KOPT-K1 (cell line): Measurements from ENCODE around the gene KRT8.
"Not testable (repeated sequence)": the region's sequence is repeated elsewhere in the genome, so short reads cannot be mapped to it uniquely, and the experiment has no call there.

ENCODE experiments used
- H3K27ac ChIP-seq: fragments of 200-600 bp; sonication (generic); 2 replicates; pipeline ENCODE4 v1.5.1; 2016; ENCODE audit warnings: antibody characterized with exemption, mild to moderate bottlenecking, low read depth, low read length; ENCODE audit not compliant: poor library complexity, severe bottlenecking
- H3K36me3 ChIP-seq: fragments of 200-600 bp; sonication (generic); 2 replicates; pipeline ENCODE4 v1.5.1; 2017; ENCODE audit warnings: antibody characterized with exemption, mild to moderate bottlenecking, low read length, moderate library complexity; ENCODE audit not compliant: insufficient read depth
- H3K9me3 ChIP-seq: fragments of 200-600 bp; sonication (generic); 2 replicates; pipeline ENCODE4 v1.5.1; 2017; ENCODE audit warnings: antibody characterized with exemption, low read length, mild to moderate bottlenecking; ENCODE audit not compliant: insufficient read depth, poor library complexity, severe bottlenecking

The KRT8 gene

DNA sequence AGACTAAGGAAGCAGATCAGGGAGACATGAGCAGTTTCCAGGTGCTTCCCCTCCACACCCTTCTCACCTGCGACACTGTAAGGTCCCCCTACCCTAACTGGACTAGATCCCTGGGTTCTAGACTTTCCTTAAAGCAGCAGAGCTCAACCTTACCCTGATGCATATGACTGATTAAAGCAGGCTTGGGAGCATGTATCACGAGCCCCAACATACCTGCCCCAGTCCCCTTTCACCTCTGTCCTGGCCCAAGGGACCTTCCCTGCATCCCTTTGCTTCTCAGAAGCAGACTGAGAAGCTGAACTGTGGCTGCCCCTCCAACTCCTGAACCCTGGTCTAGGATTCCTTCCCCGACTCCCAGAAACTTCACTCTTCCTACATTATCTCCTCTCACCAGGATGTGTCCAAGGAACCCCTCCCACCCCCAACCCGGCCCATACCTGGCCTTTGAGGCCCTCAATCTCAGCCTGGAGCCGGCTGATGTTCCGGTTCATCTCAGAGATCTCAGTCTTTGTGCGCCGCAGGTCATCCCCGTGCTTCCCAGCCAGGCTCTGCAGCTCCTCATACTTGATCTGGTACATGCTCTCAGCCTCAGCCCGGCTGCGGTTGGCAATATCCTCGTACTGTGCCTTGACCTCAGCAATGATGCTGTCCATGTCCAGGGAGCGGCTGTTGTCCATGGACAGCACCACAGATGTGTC, 5.4 kb downstream of the KRT8 start:
- Histone ChIP-seq H3K27ac (no peak overlapping the region), H3K9me3 (no peaks in the 10 kb centered on the region), H3K36me3 (no peaks in the 10 kb centered on the region)

DNA sequence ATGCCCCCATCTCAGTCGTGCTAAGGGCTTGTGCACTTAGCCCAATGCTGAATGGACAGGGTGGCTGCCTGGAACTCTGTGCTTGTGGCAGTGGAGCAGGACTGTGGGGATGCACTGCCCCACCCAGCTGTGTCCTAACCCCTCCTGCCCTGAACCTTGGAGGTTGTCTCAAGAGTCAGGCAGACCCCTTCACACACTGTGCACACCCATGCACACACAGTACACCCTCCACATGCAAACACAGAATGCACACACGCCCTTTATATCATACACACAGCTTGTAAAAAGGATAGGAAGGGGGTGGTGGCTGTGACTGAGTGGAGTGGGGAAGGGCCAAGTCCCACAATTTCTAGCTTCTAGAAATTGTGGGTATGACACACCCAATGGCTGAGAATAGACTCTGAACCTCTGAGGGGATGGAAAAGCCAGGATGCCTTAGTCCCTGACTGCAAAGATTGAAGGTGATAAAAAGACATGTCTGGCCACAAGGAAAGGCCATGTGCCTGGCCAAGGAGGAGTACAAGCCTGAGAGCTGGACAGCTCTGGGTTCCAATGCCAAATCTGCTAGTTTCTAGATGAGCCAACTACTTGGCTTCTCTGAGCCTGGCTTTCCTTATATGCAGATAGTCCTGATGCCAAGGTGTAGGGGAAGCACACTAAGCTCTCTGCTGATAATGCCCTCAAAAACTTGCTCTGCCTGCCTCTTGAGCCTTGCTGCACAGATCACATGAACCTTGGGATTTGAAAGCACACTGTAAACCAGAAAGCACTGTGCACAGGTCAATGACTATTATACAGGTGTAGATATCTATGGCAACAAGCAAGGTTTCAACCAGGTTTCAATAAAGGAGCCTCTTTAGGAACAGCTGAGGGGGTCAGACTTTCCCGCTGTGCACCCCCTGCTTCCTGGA, 8.4 kb downstream of the KRT8 start:
- Histone ChIP-seq H3K27ac (no peak overlapping the region), H3K36me3 (no peaks in the 10 kb centered on the region), H3K9me3 (peaks cover 5% of the 10 kb centered on the region)

DNA sequence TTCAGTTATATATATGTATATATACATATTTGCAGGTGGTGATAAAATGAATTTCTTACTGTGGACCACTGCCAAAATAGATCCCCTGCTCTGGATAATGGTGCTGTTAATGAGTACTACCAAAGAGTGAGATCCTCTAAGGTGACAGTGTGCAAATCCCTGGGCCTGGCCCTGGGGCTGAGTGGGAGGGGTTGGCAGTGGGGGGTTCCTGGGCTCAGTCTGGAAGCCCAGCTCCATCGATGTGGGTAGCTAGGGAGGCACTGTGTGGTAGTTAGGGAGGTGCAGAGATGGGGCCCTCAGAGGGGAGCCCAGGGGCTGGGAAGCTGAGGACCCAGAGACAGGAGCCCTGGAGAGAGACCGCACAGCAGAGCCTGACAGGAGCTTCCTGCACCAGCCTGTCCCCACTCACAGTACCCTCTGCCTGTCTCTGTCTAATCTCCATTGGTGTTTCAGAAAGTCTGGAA, 9.1 kb downstream of the KRT8 start:
- Histone ChIP-seq H3K9me3 (peaks cover 5% of the 10 kb centered on the region), H3K27ac (no peak overlapping the region), H3K36me3 (no peaks in the 10 kb centered on the region)

DNA sequence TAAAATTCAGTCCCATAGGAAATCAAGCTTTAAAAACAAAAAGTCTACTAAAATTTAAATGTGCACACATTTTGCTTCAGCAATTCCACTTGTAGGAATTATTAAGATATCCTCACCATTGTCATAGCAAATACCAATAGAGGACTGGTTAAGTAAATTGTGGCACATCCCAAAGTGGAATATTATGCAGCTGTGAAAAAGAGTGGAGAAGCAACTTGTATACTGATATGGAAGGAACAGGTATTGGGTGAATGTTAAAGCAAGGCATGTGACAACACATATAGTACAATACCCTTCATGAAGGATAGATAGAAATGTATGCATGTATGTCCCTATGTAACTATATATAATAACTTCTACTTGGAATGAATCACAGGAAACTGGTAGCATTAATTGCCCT, 11.9 kb downstream of the KRT8 start:
- H3K9me3 ChIP-seq: peaks cover 5% of the 10 kb centered on the region
- no peak overlapping the region for H3K27ac ChIP-seq
- no peaks in the 10 kb centered on the region for H3K36me3 ChIP-seq

DNA sequence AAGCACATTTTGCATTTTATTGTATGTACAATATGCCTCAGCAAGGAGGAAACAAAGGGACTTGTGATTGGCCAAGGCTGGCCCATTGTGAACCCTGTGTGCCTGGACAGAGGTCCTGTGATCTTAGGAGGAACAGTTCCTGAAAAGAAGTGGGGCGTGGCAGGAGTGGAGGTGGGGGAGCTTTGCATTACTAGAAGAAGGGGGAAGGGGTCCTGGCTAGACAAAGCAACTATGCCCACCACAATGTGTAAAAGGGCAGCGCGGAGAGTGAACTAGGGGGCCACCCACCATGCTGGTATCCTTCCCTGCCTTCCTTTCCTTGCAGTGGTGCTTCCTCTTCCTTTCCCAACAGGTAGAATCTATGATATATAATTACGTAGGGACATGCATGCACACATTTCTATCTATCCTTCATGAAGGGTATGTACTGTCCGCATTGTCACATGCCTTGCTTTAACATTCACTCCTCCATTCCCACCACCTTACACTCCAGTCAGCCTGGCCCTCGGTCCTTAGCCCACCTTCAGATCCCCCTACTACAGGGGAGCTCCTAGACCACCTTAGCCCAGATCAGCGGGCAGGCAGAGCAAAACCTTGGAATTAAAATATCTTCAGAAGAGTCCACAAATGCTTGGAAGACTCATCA, 12.5 kb downstream of the KRT8 start:
- no peak overlapping the region for H3K27ac ChIP-seq

DNA sequence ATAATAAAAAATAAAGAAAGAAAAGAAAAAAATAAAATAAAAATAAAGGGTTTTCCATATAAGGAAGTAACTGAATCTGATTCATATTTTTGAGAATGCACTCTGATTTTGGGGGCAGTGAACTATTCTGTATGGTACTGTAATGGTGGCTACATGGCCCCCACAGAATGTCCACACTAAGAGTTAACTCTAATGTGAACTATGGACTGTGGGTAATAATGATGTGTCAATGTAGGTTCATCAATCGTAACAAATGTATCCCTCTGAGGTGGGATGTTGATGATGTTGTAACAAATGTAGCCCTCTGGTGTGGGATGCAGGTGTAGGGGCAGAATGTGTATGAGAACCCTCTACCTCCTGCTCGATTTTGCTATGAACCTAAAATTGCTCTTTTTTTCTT, 13.8 kb downstream of the KRT8 start:
- H3K9me3 ChIP-seq: peaks cover 5% of the 10 kb centered on the region
- H3K36me3 ChIP-seq: no peaks in the 10 kb centered on the region
- no peak overlapping the region for H3K27ac ChIP-seq

More for the DNA sequence above, 12.5 kb downstream of the KRT8 start:
- no peaks in the 10 kb centered on the region for H3K36me3 ChIP-seq
- peaks cover 5% of the 10 kb centered on the region for H3K9me3 ChIP-seq

DNA sequence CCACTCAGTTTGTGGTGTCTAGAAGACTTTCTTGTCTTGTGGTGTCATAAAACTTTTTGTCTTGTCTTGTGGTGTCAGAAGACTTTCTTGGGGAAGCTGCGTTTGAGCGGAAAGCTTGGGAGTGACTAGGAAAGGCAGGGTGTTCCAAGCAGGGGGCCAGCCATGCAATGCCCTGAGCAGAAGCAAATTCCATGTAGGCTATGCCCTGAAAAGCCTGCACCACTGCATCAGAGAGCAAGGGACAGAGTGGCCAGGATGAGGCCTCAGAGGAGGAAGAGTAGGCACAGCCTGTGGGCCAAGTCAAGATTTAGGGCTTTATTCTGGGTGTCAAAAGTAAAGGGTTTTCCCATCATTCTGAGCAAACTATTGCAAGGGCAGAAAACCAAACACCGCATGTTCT, 14.5 kb downstream of the KRT8 start:
- no peak overlapping the region for H3K27ac ChIP-seq
- H3K36me3 ChIP-seq: no peaks in the 10 kb centered on the region
- H3K9me3 ChIP-seq: peaks cover 5% of the 10 kb centered on the region

DNA sequence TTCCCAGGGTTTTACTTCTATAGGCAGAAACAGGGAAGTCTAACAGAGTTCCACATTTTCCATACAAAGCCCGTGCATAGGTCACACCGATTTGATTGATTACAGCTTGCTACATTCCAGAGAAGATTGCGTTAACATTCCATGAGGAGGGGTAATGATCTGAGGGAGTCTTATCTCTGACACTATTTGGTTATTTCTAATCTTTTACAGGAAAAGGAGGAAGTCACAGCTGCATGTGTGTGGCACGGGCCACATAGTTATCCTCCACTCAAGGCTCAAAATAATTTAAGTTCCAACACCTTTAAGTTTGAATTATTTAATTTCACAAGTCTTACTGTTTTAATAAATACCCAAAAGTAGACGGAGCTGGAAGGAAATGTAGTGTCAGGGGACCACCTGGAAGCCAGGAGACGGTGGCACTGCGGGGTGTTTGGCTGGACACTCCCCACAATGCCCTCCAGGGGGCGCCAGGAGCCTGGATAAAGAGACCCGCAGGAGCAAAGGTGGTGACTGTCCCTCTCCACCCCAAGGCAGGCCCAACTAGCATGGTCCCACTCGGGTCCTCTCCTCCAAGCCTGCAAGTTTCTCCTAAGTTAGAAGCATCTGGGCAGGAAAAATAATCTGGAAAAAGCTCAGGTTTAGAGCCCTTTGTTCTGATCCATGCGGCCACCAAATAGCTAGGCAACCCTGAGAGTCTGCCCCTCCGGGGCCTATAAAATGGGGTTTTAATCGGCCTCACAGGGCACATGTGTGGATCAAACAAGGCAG, 20.2 kb downstream of the KRT8 start:
- Histone ChIP-seq H3K9me3 (no peaks in the 10 kb centered on the region), H3K27ac (no peak overlapping the region), H3K36me3 (no peaks in the 10 kb centered on the region)

DNA sequence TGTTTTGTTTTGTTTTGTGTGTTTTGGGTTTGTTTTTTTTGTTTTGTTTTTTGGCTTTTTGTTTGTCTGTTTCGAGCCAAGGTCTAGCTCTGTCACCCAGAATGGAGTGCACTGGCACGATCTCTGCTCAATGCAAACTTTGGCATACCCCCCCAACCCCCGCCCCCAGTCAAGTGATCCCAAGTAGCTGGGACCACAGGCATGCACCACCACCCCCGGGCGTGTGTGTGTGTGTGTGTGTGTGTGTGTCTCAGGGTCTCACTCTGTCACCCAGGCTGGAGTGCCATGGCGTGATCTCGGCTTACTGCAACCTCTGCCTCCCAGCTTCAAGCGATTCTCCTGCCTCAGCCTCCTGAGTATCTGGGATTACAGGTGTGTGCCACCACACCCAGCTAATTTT, 24.4 kb downstream of the KRT8 start:
- H3K9me3 ChIP-seq, H3K36me3 ChIP-seq, H3K27ac ChIP-seq: not testable (repeated sequence)

DNA sequence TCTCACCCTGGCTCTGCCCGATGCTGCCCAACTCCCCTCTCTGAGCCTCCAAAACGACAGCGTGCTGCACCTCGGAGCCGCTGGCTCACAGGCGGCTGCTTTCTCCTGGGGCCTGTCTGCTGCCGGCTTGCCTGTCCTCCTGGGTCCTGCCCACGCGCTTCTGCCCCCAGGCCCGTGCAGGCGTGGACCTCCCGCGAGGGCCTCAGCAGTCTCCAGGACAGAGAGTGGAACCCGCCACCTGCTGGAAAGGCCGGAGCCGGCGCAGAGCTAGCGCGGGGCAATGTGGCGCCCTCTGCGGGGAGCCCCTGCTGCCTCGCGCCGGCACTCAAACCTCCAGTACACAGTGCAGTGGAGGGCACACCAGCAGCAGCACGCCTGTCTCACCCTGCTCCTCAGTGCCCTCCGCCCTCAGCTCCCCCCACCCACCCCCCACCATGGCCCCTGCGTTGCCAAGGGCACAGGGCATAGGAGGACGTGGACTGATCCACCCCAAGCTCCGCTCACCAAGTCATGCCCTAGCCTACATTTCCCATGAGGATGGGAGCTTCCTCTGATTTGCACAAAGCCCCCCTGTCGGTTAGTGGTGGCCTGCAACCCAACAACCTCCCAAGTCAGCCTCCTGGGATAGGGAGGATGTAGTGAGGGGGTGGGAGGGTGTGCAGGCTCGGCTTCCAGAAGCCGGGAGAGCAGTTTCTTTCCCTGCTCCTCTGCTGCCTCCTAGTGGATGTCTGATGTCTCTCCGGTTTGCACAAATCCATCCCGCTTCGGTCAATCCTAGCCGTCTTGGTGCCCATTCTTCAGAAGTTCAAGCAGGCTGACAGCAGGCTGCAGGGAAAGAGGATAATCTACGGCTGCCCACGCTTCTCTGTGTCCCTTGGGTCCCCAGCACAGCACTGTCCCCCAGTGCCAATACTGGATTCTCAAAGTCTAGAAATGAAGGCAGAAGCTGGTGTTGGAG, 25.2 kb downstream of the KRT8 start:
- no peaks in the 10 kb centered on the region for H3K36me3 ChIP-seq
- H3K9me3 ChIP-seq: no peaks in the 10 kb centered on the region
- no peak overlapping the region for H3K27ac ChIP-seq

DNA sequence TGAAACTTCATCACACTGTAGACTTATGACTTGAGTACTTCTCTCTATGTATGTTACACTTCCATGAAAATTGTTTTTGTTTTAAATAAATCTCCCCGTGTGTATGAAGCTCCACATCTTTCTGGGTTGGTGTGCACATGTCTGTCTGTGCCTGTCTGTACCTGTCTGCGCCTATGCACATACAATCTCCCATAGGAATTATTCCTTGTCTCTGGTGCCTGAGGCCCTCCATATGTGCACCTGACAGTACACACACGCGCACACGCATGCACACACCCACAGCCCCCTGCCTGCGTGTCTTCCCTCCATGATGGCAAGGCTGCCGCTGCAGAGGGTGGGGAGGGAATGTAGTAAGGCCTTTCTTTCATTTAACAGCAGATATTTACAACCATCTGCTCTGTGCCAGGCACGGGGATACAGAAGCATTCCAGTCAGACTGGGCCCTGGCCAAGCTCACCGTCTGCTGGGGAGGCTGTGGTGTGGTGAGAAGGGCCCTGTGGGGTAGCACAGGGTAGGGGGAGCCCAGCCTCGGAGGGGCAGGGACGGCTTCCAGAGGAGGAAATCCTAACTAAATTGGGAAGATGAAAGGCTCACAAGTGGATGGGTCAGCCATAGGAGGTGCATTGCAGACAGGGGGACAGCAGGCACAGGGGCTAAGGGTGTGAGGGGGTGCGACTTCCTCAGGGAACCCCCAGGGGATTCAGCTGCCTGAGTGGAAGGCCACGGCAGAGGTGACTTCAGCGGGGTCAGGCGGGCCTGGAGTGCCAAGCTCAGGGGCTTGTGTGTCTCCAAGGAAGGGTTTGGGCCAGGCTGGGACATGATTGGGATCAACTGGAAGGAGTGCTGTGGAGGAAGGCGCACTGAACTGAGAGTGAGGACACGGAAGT, 26.1 kb downstream of the KRT8 start:
- Histone ChIP-seq H3K9me3 (no peaks in the 10 kb centered on the region), H3K27ac (no peak overlapping the region), H3K36me3 (no peaks in the 10 kb centered on the region)

DNA sequence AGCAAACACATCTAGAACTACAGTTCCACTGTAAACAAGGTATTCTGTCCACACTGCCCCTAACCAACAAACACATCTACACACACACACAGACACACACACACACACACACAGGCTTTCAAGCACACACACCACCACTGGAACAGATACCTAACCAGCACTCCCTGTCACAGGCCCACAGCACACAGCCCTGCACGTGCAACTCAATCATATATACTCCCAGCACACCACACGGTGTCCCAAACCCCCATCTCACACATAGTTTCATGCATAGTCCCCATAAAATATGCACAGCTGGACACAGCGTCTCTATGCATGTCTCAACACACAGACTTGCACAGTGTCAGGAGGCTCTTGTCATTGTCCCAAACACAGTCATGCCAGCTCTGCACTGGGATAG, 27.6 kb downstream of the KRT8 start:
- H3K27ac ChIP-seq: no peak overlapping the region
- no peaks in the 10 kb centered on the region for H3K9me3 ChIP-seq
- H3K36me3 ChIP-seq: no peaks in the 10 kb centered on the region

DNA sequence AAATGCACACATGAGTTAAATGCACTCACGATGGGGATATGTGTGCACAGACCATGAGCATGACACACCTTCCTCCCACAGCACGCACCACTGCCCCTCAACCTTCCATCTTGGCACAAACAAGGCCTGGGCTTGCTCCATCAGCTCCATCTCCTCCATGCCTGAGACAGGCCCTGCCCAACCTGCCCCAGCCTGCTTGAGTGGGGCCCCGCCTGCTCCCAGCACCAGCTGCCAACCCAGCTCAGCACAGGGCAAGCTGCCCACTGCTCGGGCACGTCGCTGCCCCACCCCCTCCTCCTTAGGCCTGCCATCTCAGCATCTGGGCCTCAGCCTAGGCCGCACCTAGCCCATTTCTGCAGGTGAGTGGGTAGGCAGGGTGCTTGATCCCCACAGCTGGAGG, 28.5 kb downstream of the KRT8 start:
- no peak overlapping the region for H3K27ac ChIP-seq
- H3K9me3 ChIP-seq: no peaks in the 10 kb centered on the region
- no peaks in the 10 kb centered on the region for H3K36me3 ChIP-seq
